ENCODE measurements around the gene PEAK1.
"Not testable (repeated sequence)": the region's sequence is repeated elsewhere in the genome, so short reads cannot be mapped to it uniquely, and the experiment has no call there.

Gene PEAK1

GRCh38 chr15:77208241-77208640, 211.7 kb downstream of the PEAK1 start:
- no peaks in the 10 kb centered on the region for H3K36me3 ChIP-seq (ENCODE audit: insufficient read depth, low read length)
- no peak overlapping the region for H3K9ac ChIP-seq (ENCODE audit: low read depth, low read length)
- no peaks in the 10 kb centered on the region for H3K9me3 ChIP-seq (ENCODE audit: control insufficient read depth, insufficient read depth, low read length)
- H3K4me1 ChIP-seq (ENCODE audit: insufficient read depth, low read length): no peaks in the 10 kb centered on the region

GRCh38 chr15:77201665-77202064, 218.2 kb downstream of the PEAK1 start:
- H3K9ac ChIP-seq (ENCODE audit: low read depth, low read length): no peak overlapping the region
- no peaks in the 10 kb centered on the region for H3K36me3 ChIP-seq (ENCODE audit: insufficient read depth, low read length)
- no peaks in the 10 kb centered on the region for H3K4me1 ChIP-seq (ENCODE audit: insufficient read depth, low read length)
- H3K9me3 ChIP-seq (ENCODE audit: control insufficient read depth, insufficient read depth, low read length): no peaks in the 10 kb centered on the region

GRCh38 chr15:77196381-77196780, 223.5 kb downstream of the PEAK1 start:
- H3K36me3 ChIP-seq (ENCODE audit: insufficient read depth, low read length): no peaks in the 10 kb centered on the region
- no peaks in the 10 kb centered on the region for H3K4me1 ChIP-seq (ENCODE audit: insufficient read depth, low read length)
- H3K9me3 ChIP-seq (ENCODE audit: control insufficient read depth, insufficient read depth, low read length): no peaks in the 10 kb centered on the region
- H3K9ac ChIP-seq (ENCODE audit: low read depth, low read length): no peak overlapping the region

GRCh38 chr15:77195586-77195985, 224.3 kb downstream of the PEAK1 start:
- H3K9me3 ChIP-seq (ENCODE audit: control insufficient read depth, insufficient read depth, low read length): no peaks in the 10 kb centered on the region
- no peak overlapping the region for H3K9ac ChIP-seq (ENCODE audit: low read depth, low read length)
- H3K36me3 ChIP-seq (ENCODE audit: insufficient read depth, low read length): no peaks in the 10 kb centered on the region
- no peaks in the 10 kb centered on the region for H3K4me1 ChIP-seq (ENCODE audit: insufficient read depth, low read length)

- H3K36me3 ChIP-seq (ENCODE audit: insufficient read depth, low read length): no peaks in the 10 kb centered on the region
- no peaks in the 10 kb centered on the region for H3K9me3 ChIP-seq (ENCODE audit: control insufficient read depth, insufficient read depth, low read length)
Measured at GRCh38 chr15:77192451-77192850, 227.5 kb downstream of the PEAK1 start.

GRCh38 chr15:77191230-77191834, 228.6 kb downstream of the PEAK1 start:
- H3K9me3 ChIP-seq (ENCODE audit: control insufficient read depth, insufficient read depth, low read length): no peaks in the 10 kb centered on the region
- H3K36me3 ChIP-seq (ENCODE audit: insufficient read depth, low read length): no peaks in the 10 kb centered on the region
- no peak overlapping the region for H3K9ac ChIP-seq (ENCODE audit: low read depth, low read length)
- H3K4me1 ChIP-seq (ENCODE audit: insufficient read depth, low read length): peaks cover 4% of the 10 kb centered on the region; the same call in 1 of the 2 replicates

More at GRCh38 chr15:77192451-77192850, 227.5 kb downstream of the PEAK1 start:
- H3K4me1 ChIP-seq (ENCODE audit: insufficient read depth, low read length): no peaks in the 10 kb centered on the region
- no peak overlapping the region for H3K9ac ChIP-seq (ENCODE audit: low read depth, low read length)

GRCh38 chr15:77187751-77188464, 232.0 kb downstream of the PEAK1 start:
- Histone ChIP-seq H3K36me3 (ENCODE audit: insufficient read depth, low read length) (no peaks in the 10 kb centered on the region), H3K4me1 (ENCODE audit: insufficient read depth, low read length) (peaks cover 4% of the 10 kb centered on the region; the same call in 1 of the 2 replicates), H3K9ac (ENCODE audit: low read depth, low read length) (no peak overlapping the region), H3K9me3 (ENCODE audit: control insufficient read depth, insufficient read depth, low read length) (no peaks in the 10 kb centered on the region)

- Histone ChIP-seq H3K4me1 (ENCODE audit: insufficient read depth, low read length) (peaks cover 4% of the 10 kb centered on the region; the same call in 1 of the 2 replicates), H3K9ac (ENCODE audit: low read depth, low read length) (no peak overlapping the region), H3K9me3 (ENCODE audit: control insufficient read depth, insufficient read depth, low read length) (no peaks in the 10 kb centered on the region), H3K36me3 (ENCODE audit: insufficient read depth, low read length) (no peaks in the 10 kb centered on the region; the same call in 1 of the 2 replicates)
Measured at GRCh38 chr15:77186594-77187011, 233.3 kb downstream of the PEAK1 start.

- Histone ChIP-seq H3K9ac (ENCODE audit: low read depth, low read length) (no peak overlapping the region), H3K4me1 (ENCODE audit: insufficient read depth, low read length) (peaks cover 4% of the 10 kb centered on the region; the same call in 1 of the 2 replicates)
Measured at GRCh38 chr15:77185242-77185785, 234.6 kb downstream of the PEAK1 start.

GRCh38 chr15:77184352-77184751, 235.6 kb downstream of the PEAK1 start:
- H3K9ac ChIP-seq (ENCODE audit: low read depth, low read length); H3K4me1 ChIP-seq (ENCODE audit: insufficient read depth, low read length): not testable (repeated sequence)

More at GRCh38 chr15:77185242-77185785, 234.6 kb downstream of the PEAK1 start:
- no peaks in the 10 kb centered on the region; the same call in 1 of the 2 replicates for H3K36me3 ChIP-seq (ENCODE audit: insufficient read depth, low read length)
- H3K9me3 ChIP-seq (ENCODE audit: control insufficient read depth, insufficient read depth, low read length): no peaks in the 10 kb centered on the region

GRCh38 chr15:77183066-77183465, 236.8 kb downstream of the PEAK1 start:
- Histone ChIP-seq H3K9me3 (ENCODE audit: control insufficient read depth, insufficient read depth, low read length) (no peaks in the 10 kb centered on the region), H3K9ac (ENCODE audit: low read depth, low read length) (no peak overlapping the region), H3K36me3 (ENCODE audit: insufficient read depth, low read length) (no peaks in the 10 kb centered on the region; the same call in 1 of the 2 replicates), H3K4me1 (ENCODE audit: insufficient read depth, low read length) (peaks cover 4% of the 10 kb centered on the region; the same call in 1 of the 2 replicates)

More at GRCh38 chr15:77184352-77184751, 235.6 kb downstream of the PEAK1 start:
- H3K36me3 ChIP-seq (ENCODE audit: insufficient read depth, low read length); H3K9me3 ChIP-seq (ENCODE audit: control insufficient read depth, insufficient read depth, low read length): not testable (repeated sequence)

GRCh38 chr15:77181305-77182074, 238.4 kb downstream of the PEAK1 start:
- H3K9me3 ChIP-seq (ENCODE audit: control insufficient read depth, insufficient read depth, low read length): no peaks in the 10 kb centered on the region
- H3K9ac ChIP-seq (ENCODE audit: low read depth, low read length): no peak overlapping the region
- H3K36me3 ChIP-seq (ENCODE audit: insufficient read depth, low read length): no peaks in the 10 kb centered on the region; the same call in 1 of the 2 replicates
- H3K4me1 ChIP-seq (ENCODE audit: insufficient read depth, low read length): peaks cover 1% of the 10 kb centered on the region; the same call in 1 of the 2 replicates

GRCh38 chr15:77180757-77181156, 239.1 kb downstream of the PEAK1 start:
- no peak overlapping the region for H3K9ac ChIP-seq (ENCODE audit: low read depth, low read length)
- H3K9me3 ChIP-seq (ENCODE audit: control insufficient read depth, insufficient read depth, low read length): no peaks in the 10 kb centered on the region
- no peaks in the 10 kb centered on the region; the same call in 1 of the 2 replicates for H3K36me3 ChIP-seq (ENCODE audit: insufficient read depth, low read length)
- H3K4me1 ChIP-seq (ENCODE audit: insufficient read depth, low read length): no peaks in the 10 kb centered on the region

GRCh38 chr15:77180270-77180669, 239.6 kb downstream of the PEAK1 start:
- Histone ChIP-seq H3K9ac (ENCODE audit: low read depth, low read length) (no peak overlapping the region), H3K4me1 (ENCODE audit: insufficient read depth, low read length) (no peaks in the 10 kb centered on the region), H3K36me3 (ENCODE audit: insufficient read depth, low read length) (no peaks in the 10 kb centered on the region; the same call in 1 of the 2 replicates), H3K9me3 (ENCODE audit: control insufficient read depth, insufficient read depth, low read length) (no peaks in the 10 kb centered on the region)

All from ES-I3 (cell line).